HEK293T (cell line): ENCODE data around the gene C6orf163.

ENCODE experiments used
- BHLHE40 ChIP-seq: fragments of 450-650 bp; IDR thresholded peaks from 2 replicates; pipeline ENCODE4 v1.6.1; 2016; ENCODE audit warnings: mild to moderate bottlenecking, moderate library complexity, borderline replicate concordance
- ELF4 ChIP-seq: fragments of 450-650 bp; IDR thresholded peaks from 2 replicates; pipeline ENCODE4 v1.6.1; 2017; ENCODE audit warnings: antibody characterized with exemption
- FOXA1 ChIP-seq: fragments of 450-650 bp; IDR thresholded peaks from 2 replicates; pipeline ENCODE4 v1.6.1; 2016; ENCODE audit warnings: mild to moderate bottlenecking
- FOXK2 ChIP-seq: fragments of 450-650 bp; IDR thresholded peaks from 2 replicates; pipeline ENCODE4 v1.6.1; 2016; ENCODE audit warnings: mild to moderate bottlenecking
- FOXM1 ChIP-seq: fragments of 450-650 bp; IDR thresholded peaks from 2 replicates; pipeline ENCODE4 v1.6.1; 2017; ENCODE audit warnings: mild to moderate bottlenecking, borderline replicate concordance
- HDGF ChIP-seq: fragments of 450-650 bp; IDR thresholded peaks from 2 replicates; pipeline ENCODE4 v1.6.1; 2017; ENCODE audit warnings: antibody characterized with exemption, borderline replicate concordance
- LEF1 ChIP-seq: fragments of 450-650 bp; IDR thresholded peaks from 2 replicates; pipeline ENCODE4 v1.6.1; 2017; ENCODE audit warnings: mild to moderate bottlenecking, borderline replicate concordance
- NFRKB ChIP-seq: fragments of 450-650 bp; IDR thresholded peaks from 2 replicates; pipeline ENCODE4 v1.6.1; 2016; ENCODE audit warnings: mild to moderate bottlenecking, moderate library complexity
- PKNOX1 ChIP-seq: fragments of 450-650 bp; IDR thresholded peaks from 2 replicates; pipeline ENCODE4 v1.6.1; 2016
- SP1 ChIP-seq: fragments of 450-650 bp; IDR thresholded peaks from 2 replicates; pipeline ENCODE4 v1.6.1; 2017
- SUZ12 ChIP-seq: fragments of 450-650 bp; IDR thresholded peaks from 2 replicates; pipeline ENCODE4 v1.6.1; 2016; ENCODE audit warnings: mild to moderate bottlenecking
- TARDBP ChIP-seq: fragments of 450-650 bp; IDR thresholded peaks from 2 replicates; pipeline ENCODE4 v1.6.1; 2016

- TF ChIP-seq ELF4 (no peak), FOXM1 (no peak), SUZ12 (no peak), FOXA1 (no peak), SP1 (no peak), TARDBP (no peak), LEF1 (no peak), NFRKB (no peak), HDGF (no peak), BHLHE40 (no peak), PKNOX1 (no peak), FOXK2 (no peak)
Observed at GRCh38 chr6:87319271-87319987, 25.2 kb upstream of the C6orf163 start.
